ENCODE measurements around the gene ABR.

The ABR gene

DNA sequence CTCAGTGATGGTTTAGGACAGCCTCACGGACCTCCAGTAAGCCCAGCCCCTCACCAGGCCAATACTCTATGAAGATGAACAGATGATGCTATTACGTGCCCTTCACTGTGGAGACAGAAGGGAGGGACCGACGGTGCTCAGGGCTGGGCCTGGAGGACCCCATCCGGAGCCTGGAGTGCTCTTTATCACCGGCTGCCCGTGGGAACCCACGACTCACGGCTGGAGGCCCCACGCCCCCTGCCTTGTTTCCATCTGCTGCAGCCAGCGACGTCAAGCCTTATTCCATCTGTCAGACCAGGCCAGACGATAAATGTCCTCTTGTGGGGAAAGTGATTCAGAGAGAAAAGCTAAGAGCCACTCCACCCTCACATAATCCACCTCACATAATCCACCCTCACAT lies 186.8 kb downstream of the ABR start:
- TF ChIP-seq ZFX (IDR thresholded peaks at IDR 0.05) = no peak
- TF ChIP-seq, protein P1, sequence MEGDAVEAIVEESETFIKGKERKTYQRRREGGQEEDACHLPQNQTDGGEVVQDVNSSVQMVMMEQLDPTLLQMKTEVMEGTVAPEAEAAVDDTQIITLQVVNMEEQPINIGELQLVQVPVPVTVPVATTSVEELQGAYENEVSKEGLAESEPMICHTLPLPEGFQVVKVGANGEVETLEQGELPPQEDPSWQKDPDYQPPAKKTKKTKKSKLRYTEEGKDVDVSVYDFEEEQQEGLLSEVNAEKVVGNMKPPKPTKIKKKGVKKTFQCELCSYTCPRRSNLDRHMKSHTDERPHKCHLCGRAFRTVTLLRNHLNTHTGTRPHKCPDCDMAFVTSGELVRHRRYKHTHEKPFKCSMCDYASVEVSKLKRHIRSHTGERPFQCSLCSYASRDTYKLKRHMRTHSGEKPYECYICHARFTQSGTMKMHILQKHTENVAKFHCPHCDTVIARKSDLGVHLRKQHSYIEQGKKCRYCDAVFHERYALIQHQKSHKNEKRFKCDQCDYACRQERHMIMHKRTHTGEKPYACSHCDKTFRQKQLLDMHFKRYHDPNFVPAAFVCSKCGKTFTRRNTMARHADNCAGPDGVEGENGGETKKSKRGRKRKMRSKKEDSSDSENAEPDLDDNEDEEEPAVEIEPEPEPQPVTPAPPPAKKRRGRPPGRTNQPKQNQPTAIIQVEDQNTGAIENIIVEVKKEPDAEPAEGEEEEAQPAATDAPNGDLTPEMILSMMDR (conservative IDR thresholded peaks at IDR 0.05) = no peak
- no peak overlapping the region for H3K27ac ChIP-seq

DNA sequence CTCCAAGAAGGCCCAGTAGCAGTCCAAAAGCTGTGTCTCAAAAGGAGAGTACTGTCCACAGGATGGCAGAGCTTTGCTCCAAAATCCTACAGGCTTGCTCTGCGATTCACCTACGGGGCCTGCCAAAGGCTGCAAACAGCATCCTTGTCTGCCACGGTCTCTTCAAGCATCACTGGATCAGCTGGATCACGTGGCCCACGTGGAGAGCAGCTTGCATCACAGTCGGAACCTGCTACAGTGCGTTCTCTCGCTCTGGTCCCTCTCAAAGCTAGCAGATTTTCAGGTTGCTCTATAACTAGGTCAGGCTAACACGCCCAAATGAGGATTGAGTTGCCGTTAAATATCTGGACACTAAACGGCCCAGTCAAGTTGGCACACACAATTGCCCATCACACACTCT lies 191.2 kb downstream of the ABR start:
- no peak for TF ChIP-seq ZFX (IDR thresholded peaks at IDR 0.05)
- TF ChIP-seq, protein P1 (conservative IDR thresholded peaks at IDR 0.05) = no peak

DNA sequence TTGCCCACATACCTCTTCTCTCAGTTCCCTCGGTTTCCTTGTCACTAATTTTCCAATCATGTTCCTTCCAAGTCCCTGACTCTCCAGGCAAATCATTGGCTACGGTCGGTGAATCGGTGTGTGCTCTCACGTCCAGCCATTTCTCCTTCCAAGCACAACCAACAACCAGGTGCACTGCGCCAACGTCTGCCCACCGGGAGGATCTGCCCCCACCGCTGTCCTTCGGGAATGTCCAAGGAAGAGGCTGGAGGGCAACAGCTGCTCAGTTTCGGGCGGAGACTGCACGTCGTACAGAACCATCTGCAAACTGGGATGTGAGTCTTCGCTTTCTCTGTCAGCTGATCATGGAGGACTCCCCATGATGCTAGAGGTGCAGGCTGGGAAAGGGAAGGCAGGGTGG lies 191.8 kb downstream of the ABR start:
- H3K27ac ChIP-seq = no peak overlapping the region

More for the DNA sequence above, 191.2 kb downstream of the ABR start:
- no peak overlapping the region for H3K27ac ChIP-seq

DNA sequence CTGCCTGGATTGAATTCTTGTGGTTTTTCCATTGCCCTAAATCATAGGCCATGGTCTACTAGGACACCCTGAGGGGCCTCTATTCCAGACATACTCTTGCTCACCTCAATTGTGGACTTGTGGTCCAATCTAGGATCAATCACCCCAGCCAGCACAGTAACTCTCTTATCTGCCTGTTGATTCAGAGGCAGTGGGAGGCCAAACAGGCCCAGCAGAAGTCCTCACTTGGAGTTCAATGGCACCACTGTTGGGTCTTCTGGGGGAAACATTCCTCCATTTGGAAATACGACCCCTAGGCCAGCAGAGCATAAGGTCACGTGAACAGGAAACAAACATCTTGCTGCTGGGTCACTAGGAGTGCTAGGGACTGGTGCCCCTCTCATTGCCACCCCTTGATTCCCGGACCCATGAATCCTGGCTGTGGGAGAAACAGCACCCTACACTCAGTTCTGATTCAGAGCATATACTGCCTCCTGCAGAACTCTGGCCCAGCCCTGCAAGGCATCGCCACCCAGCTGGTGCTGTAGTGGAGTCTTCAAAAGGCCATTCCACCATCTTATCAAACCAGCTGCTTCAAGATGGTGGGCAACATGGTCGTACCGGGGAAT lies 193.4 kb downstream of the ABR start:
- no peak for TF ChIP-seq ZFX (IDR thresholded peaks at IDR 0.05)

More for the DNA sequence above, 191.8 kb downstream of the ABR start:
- TF ChIP-seq ZFX (IDR thresholded peaks at IDR 0.05) = no peak
- TF ChIP-seq, protein P1 (conservative IDR thresholded peaks at IDR 0.05) = no peak

DNA sequence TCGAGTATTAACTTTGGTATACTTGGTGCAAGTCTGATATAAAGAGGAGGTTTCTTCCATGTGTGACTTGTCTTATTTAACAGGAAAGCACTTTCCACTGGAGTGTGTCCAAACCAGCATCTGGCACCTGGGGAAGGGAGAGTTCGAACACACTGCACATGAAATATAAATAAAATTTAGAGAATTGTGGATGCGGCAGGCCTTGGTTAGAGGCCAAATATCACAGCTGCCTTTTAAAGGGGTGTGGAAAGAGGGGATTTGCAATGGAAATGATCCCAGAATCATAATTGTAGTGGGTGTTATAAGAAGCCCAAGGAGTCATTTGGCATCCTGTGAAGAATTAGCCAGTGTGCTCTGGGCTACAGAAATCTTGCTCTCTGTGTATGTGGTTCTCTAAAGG lies 195.9 kb downstream of the ABR start:
- H3K27ac ChIP-seq = no peak overlapping the region
- TF ChIP-seq ZFX (IDR thresholded peaks at IDR 0.05) = no peak
- TF ChIP-seq, protein P1 (conservative IDR thresholded peaks at IDR 0.05) = no peak

More for the DNA sequence above, 193.4 kb downstream of the ABR start:
- H3K27ac ChIP-seq = no peak overlapping the region

- no peak overlapping the region for H3K27ac ChIP-seq
- TF ChIP-seq, protein P1 (conservative IDR thresholded peaks at IDR 0.05) = peak; percentile 56
- TF ChIP-seq ZFX (IDR thresholded peaks at IDR 0.05) = no peak
Observed at GRCh38 chr17:981292-981658, 198.5 kb downstream of the ABR start.

DNA sequence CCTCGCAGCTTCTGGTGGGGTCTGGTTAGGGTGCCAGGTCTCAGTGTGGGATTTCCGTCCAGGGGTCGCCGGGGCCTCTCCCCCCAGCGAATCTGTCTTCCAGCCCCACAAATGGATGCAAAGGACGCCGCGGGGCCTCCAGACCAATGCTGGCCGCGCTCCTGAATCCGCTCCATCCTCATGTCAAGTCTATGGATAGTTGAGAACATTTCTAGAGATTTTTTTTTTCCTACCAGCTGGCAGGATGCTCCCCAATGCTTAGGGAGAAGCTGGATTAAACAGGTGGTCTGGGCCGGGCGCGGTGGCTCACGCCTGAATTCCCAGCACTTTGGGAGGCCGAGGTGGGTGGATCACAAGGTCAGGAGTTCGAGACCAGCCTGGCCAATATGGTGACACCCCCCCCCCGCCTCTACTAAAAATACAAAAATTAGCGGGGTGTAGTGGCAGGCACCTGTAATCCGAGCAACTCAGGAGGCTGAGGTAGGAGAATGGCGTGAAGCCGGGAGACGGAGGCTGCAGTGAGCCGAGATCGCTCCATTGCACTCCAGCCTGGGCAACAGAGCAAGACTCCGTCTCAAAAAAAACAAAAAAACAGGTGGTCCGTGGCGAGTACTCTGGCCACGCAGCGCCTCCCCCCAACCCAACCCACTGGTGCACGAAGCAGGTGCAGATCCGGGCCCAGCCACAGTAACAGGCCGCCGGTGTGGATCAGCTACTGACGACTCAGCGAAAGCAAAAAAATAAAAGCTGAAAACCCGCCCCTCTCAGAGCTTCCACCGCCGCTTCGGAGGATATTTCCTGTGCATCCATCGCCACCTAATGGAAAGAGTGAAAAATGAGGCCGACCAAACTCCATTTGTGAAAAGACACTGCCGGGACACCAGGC lies 199.1 kb downstream of the ABR start:
- TF ChIP-seq, protein P1 (conservative IDR thresholded peaks at IDR 0.05) = peak; percentile 87
- no peak for TF ChIP-seq ZFX (IDR thresholded peaks at IDR 0.05)
- H3K27ac ChIP-seq = peak overlapping the region; percentile 38

Measured in C4-2B (cell line).